ENCODE results near the gene VEGFA. TPM values are rescaled to one million over a fixed set of nuclear protein-coding genes. Genes with fewer than 3 reads are reported as not detected.
A peak's percentile ranks its signal among the peaks of the same experiment; 100 is the strongest.

The VEGFA gene
- total RNA-seq, 6 experiments from 2014 or later: 26.0 to 37.4 (median 28.3) TPM

DNA sequence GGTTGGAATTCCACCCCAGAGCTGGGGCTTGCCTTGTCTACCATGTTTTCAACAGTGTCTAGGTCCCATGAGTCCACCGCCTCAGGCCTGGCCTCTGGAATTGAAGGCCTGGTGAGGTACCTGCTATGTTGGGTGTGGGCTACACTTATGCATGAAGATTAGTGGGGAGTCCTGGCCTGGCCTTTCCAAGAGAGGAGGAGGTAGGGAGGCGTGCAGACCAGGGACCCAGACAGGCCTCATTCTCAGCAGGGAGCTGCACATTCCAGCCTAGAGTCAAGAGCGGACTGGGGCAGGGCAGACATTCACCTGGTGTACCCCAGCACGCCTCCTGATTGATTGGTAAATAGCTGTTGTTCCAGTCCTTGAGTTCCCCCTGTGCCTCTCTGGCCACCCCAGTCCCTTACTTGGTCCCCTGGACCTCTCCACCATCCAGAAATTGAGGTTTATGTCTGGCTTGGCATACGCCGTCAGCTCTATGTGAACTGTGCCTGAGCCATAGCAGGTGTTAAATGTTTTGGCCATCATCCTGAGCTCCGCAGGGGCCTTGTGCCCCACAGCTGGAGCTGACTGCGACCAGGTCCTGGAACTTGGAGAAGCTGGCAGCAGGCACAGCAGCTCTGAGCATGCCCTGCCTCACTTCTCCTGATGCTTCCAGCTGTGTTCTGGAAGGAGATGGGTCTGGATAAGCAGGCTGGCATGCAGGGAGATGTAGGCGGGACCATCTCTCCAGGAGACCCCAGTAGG is 8.2 kb upstream of the VEGFA start:
- H3K27me3 Mint-ChIP-seq (ENCODE audit: insufficient read depth): peaks cover 55% of the 10 kb centered on the region
- TF ChIP-seq, protein P1, sequence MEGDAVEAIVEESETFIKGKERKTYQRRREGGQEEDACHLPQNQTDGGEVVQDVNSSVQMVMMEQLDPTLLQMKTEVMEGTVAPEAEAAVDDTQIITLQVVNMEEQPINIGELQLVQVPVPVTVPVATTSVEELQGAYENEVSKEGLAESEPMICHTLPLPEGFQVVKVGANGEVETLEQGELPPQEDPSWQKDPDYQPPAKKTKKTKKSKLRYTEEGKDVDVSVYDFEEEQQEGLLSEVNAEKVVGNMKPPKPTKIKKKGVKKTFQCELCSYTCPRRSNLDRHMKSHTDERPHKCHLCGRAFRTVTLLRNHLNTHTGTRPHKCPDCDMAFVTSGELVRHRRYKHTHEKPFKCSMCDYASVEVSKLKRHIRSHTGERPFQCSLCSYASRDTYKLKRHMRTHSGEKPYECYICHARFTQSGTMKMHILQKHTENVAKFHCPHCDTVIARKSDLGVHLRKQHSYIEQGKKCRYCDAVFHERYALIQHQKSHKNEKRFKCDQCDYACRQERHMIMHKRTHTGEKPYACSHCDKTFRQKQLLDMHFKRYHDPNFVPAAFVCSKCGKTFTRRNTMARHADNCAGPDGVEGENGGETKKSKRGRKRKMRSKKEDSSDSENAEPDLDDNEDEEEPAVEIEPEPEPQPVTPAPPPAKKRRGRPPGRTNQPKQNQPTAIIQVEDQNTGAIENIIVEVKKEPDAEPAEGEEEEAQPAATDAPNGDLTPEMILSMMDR (IDR thresholded peaks at IDR 0.05): no peak
- H3K9me3 Mint-ChIP-seq: no peaks in the 10 kb centered on the region
- DNase-seq: no peak
- H3K36me3 Mint-ChIP-seq (ENCODE audit: low read depth): no peaks in the 10 kb centered on the region
- H3K4me3 Mint-ChIP-seq: no peak overlapping the region
- H3K27ac Mint-ChIP-seq: no peak overlapping the region
- peaks cover 10% of the 10 kb centered on the region; the same call in 1 of the 2 replicates for H3K4me1 Mint-ChIP-seq (ENCODE audit: low read depth)

DNA sequence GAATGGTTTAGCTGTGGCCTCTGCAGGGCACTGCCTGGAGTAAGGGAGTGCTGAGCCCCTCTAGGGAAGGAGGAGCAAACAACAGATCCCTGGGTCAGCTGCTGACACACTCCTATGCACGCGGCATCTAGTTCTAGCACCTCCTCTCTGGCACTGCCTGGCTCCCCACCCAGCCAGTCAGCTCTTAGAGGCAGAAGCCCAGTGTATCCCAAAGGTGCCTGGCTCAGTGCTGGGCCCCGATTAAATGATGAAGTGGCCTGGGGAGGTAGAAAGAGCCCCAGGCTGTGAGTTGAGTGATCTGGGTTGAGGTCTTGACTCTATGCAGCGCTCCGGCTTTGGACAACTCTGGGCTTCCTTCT is 7.6 kb upstream of the VEGFA start:
- H3K27ac Mint-ChIP-seq: no peak overlapping the region
- H3K36me3 Mint-ChIP-seq (ENCODE audit: low read depth): no peaks in the 10 kb centered on the region
- no peak for DNase-seq
- H3K4me1 Mint-ChIP-seq (ENCODE audit: low read depth): peaks cover 10% of the 10 kb centered on the region; the same call in 1 of the 2 replicates
- no peak overlapping the region for H3K4me3 Mint-ChIP-seq
- no peaks in the 10 kb centered on the region for H3K9me3 Mint-ChIP-seq
- TF ChIP-seq, protein P1 (IDR thresholded peaks at IDR 0.05): no peak
- H3K27me3 Mint-ChIP-seq (ENCODE audit: insufficient read depth): peaks cover 52% of the 10 kb centered on the region

DNA sequence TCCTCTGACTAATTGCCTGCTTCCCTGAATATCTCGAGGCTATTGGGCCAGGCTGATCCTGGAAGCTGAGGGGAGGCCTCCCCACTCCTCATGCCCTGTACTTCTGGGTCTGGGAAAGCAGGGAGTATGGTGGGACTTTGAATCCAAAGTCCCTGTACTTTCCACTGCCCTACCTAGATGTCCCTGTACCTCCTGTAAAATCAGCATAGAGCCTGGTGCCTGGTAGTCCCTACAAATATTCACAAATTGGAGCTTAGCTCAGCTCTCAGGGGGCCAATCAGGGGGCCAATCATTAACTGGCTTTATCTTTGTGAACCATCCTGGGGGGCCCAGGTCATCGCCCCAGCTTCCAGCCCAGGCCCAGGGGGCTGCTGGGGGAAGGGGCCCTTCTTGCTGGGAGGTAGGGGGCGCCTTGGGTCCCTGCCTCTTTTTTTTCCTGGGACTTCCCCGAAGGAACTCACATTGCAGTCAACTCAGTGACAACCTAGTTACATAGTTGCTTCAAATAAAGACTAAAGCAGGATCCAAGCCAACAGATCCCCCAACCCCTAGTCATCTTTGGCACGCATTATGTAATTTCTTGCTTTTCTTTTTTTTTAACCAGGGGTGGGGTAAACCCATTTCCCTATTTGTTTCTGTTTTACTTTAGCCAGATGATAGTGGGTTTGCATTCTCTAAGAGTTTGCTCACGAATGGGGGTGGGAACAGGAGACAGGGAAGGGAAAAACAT is 6.9 kb upstream of the VEGFA start:
- DNase-seq: no peak
- Mint-ChIP-seq H3K4me1 (ENCODE audit: low read depth) (peaks cover 10% of the 10 kb centered on the region; the same call in 1 of the 2 replicates), H3K36me3 (ENCODE audit: low read depth) (no peaks in the 10 kb centered on the region), H3K27me3 (ENCODE audit: insufficient read depth) (peaks cover 52% of the 10 kb centered on the region), H3K27ac (no peak overlapping the region), H3K4me3 (no peak overlapping the region), H3K9me3 (no peaks in the 10 kb centered on the region)
- TF ChIP-seq, protein P1 (IDR thresholded peaks at IDR 0.05): 0 out of 2 replicates have a peak, but pooled peaks have one; percentile 16

DNA sequence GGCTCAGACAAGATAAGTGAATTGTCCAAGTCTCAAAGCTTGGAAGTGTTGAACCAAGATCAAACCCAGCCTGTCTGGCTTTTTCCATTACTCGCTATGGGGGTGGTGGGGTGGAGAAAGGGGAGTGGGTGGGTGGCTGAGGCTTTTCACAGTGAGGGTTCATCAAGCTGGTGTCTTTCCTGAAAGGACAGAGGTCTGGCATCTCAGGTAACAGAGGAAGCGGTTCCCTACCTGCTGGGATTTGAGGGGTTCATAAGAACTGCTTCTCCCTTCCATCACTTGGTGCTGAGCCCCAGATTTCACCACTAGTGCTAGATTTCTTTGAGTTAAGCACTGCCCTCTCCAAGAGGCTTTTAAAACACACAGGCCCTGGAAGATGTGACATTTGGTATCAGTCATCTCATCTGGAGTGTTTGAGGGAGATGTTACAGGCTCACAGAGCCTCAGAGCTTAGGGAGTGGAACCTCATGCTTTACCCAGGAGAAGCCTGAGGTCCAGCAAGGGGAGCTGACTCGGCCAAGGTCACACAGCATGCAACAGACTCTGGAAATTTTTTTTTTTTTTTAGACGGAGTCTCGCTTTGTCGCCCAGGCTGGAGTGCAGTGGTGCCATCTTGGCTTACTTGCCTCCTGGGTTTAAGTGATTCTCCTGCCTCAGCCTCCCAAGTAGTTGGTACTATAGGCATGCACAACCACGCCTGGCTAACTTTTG is 6.0 kb upstream of the VEGFA start:
- no peaks in the 10 kb centered on the region for H3K36me3 Mint-ChIP-seq (ENCODE audit: low read depth)
- H3K4me3 Mint-ChIP-seq: no peak overlapping the region
- TF ChIP-seq, protein P1 (IDR thresholded peaks at IDR 0.05): no peak
- peaks cover 47% of the 10 kb centered on the region for H3K27me3 Mint-ChIP-seq (ENCODE audit: insufficient read depth)
- no peak for DNase-seq
- H3K27ac Mint-ChIP-seq: no peak overlapping the region
- H3K4me1 Mint-ChIP-seq (ENCODE audit: low read depth): peaks cover 15% of the 10 kb centered on the region
- H3K9me3 Mint-ChIP-seq: no peaks in the 10 kb centered on the region

DNA sequence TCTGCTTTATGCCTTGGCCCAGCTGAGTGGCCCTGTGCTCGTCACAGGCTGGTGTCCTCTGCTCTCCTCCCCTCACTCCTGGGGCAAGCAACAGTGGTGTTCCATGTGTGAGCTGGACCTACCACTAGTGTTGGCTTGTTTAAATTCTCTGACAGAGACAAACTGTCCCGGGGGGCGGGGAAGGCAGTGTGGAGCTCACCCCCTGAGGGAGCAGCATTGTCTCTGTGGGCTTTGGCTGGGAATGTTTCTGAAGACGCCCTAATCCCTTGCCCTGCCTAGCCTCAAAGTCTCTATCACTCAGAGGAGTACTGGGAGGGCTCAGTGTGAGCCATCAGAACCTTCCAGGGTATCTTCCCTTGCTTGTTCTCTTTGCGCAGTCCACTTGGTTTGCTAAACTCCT is 5.2 kb upstream of the VEGFA start:
- Mint-ChIP-seq H3K27me3 (ENCODE audit: insufficient read depth) (peaks cover 45% of the 10 kb centered on the region), H3K4me3 (no peak overlapping the region), H3K36me3 (ENCODE audit: low read depth) (no peaks in the 10 kb centered on the region), H3K27ac (no peak overlapping the region), H3K4me1 (ENCODE audit: low read depth) (peaks cover 21% of the 10 kb centered on the region), H3K9me3 (no peaks in the 10 kb centered on the region)
- DNase-seq: no peak
- TF ChIP-seq, protein P1 (IDR thresholded peaks at IDR 0.05): no peak
